Thoracic aorta (tissue), 2 donors: Measurements from ENCODE around the gene C19orf67. TPM values are rescaled to one million over a fixed set of nuclear protein-coding genes. Genes with fewer than 3 reads are reported as not detected.

Experiments
- ATAC-seq: fragments of 150-250 bp; one replicate; pipeline ENCODE4 v1.8.0; 2017; ENCODE audit warnings: low read depth; ENCODE audit not compliant: insufficient number of reproducible peaks, low FRiP score
- DNase-seq: peaks from one replicate; pipeline ENCODE4 v3.0.0-alpha.2; 2020; ENCODE audit warnings: low spot score
- H3K27ac ChIP-seq, 2 donors: fragments of 200-600 bp; sonication (generic); 1 replicate in 1 of 2; 2 replicates in 1 of 2; pipeline ENCODE4 v1.5.1; 2016; ENCODE audit warnings: mild to moderate bottlenecking in 2 of 2, moderate library complexity in 2 of 2
- H3K27me3 ChIP-seq: fragments of 200-600 bp; sonication (generic); replicated peaks from 2 replicates; pipeline ENCODE4 v1.6.0; 2016; ENCODE audit warnings: mild to moderate bottlenecking; ENCODE audit not compliant: insufficient read depth
- H3K36me3 ChIP-seq: fragments of 200-600 bp; sonication (generic); one replicate; pipeline ENCODE4 v1.5.1; 2016
- H3K4me1 ChIP-seq, 2 donors: fragments of 200-600 bp; sonication (generic); 1 replicate in 1 of 2; 2 replicates in 1 of 2; pipeline versions ENCODE4 v1.5.1 to v1.6.0; 2016; ENCODE audit warnings: low read depth in 2 of 2, mild to moderate bottlenecking in 1 of 2; ENCODE audit not compliant: control insufficient read depth in 1 of 2
- H3K4me3 ChIP-seq: fragments of 200-600 bp; sonication (generic); 2 replicates; pipeline ENCODE4 v1.5.1; 2016; ENCODE audit warnings: mild to moderate bottlenecking
- H3K9me3 ChIP-seq: fragments of 200-600 bp; sonication (generic); 2 replicates; pipeline ENCODE4 v1.5.1; 2016
- total RNA-seq, 2 donors: library from RNA; depleted of rRNA; stranded (reverse); fragments of >200 nt; gene quantifications; one replicate each; pipeline versions ENCODE4 v1.1.0 to v1.2.3, GENCODE V29; 2016
- TF ChIP-seq, protein P1 (sequence below): fragments of 200-600 bp; sonication (generic); IDR thresholded peaks from one replicate; pipeline ENCODE4 v1.5.1; 2019; ENCODE audit warnings: antibody characterized with exemption

Gene C19orf67
- total RNA-seq, 2 donors from 2014 or later = not detected

DNA sequence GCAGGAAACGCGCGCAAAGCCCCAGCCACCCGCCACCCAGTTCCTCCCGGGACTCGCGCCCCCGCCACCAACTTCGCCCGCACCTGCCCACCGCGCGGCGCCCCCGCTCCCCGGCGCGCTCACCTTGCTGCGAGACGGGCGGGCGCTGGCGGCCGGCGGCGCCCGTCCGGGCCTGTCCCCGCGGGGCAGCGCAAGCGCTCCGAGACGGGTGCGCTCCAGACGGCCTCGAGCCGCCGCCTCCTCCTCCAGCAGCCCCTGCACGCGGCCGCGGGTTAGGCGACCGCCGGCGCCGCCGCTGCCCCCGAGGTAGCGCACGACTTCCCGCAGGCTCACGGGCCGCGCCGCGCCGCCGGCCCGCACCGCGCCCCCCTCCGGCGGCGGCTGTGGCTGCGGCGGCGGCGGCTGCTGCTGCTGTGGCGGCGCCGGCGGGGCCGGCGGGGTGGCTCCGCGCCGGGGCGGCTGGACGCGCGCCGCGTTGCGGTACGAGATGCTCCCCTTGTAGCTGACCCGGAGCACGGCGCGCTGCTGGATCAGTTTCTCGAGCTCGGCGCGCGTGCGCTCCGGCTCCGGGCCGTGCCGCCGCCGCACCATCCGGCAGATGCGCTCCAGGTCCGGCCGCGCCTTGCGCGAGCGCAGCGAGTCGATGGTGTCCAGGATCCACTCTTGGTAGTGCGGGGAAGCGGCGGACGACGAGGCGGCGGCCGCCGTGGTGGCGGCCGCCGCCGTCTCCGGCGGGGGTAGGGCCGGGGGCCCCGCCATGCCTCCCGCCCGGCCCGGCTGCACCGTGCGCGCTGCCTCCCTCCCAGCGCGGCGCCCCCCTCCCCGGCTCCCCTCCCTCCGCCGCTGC lies 4.3 kb upstream of the C19orf67 start:
- TF ChIP-seq, protein P1, sequence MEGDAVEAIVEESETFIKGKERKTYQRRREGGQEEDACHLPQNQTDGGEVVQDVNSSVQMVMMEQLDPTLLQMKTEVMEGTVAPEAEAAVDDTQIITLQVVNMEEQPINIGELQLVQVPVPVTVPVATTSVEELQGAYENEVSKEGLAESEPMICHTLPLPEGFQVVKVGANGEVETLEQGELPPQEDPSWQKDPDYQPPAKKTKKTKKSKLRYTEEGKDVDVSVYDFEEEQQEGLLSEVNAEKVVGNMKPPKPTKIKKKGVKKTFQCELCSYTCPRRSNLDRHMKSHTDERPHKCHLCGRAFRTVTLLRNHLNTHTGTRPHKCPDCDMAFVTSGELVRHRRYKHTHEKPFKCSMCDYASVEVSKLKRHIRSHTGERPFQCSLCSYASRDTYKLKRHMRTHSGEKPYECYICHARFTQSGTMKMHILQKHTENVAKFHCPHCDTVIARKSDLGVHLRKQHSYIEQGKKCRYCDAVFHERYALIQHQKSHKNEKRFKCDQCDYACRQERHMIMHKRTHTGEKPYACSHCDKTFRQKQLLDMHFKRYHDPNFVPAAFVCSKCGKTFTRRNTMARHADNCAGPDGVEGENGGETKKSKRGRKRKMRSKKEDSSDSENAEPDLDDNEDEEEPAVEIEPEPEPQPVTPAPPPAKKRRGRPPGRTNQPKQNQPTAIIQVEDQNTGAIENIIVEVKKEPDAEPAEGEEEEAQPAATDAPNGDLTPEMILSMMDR = no peak
- peaks cover 11% of the 10 kb centered on the region for H3K36me3 ChIP-seq
- peak overlapping the region; percentile 75 for H3K4me3 ChIP-seq
- peaks cover 7% of the 10 kb centered on the region for H3K9me3 ChIP-seq
- H3K27ac ChIP-seq = peak overlapping the region; percentile 58 to 61
- H3K27me3 ChIP-seq = no peaks in the 10 kb centered on the region
- ATAC-seq = no peak
- H3K4me1 ChIP-seq = peaks cover 3 to 20% of the 10 kb centered on the region in 2 donors
- DNase-seq = no peak

DNA sequence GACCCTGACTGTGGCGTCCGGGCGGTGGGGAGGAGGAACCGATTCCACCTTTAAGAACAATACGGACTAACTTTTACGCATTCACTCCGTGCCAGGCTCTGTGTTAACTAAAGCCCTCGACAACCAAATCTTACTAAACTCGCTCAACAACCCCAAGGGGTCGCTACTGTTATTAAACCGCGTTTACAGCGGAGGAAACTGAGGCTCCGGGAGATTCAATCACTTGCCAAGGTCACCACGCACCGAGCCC lies 3.8 kb upstream of the C19orf67 start:
- Histone ChIP-seq H3K9me3 (peaks cover 7% of the 10 kb centered on the region), H3K27me3 (no peaks in the 10 kb centered on the region), H3K4me1 (peaks cover 3 to 20% of the 10 kb centered on the region in 2 donors), H3K36me3 (peaks cover 11% of the 10 kb centered on the region), H3K27ac (peak overlapping the region in 1 of 2 donors; percentile 38), H3K4me3 (peak overlapping the region; percentile 70)
- no peak for DNase-seq
- ATAC-seq = no peak
- TF ChIP-seq, protein P1 = no peak

DNA sequence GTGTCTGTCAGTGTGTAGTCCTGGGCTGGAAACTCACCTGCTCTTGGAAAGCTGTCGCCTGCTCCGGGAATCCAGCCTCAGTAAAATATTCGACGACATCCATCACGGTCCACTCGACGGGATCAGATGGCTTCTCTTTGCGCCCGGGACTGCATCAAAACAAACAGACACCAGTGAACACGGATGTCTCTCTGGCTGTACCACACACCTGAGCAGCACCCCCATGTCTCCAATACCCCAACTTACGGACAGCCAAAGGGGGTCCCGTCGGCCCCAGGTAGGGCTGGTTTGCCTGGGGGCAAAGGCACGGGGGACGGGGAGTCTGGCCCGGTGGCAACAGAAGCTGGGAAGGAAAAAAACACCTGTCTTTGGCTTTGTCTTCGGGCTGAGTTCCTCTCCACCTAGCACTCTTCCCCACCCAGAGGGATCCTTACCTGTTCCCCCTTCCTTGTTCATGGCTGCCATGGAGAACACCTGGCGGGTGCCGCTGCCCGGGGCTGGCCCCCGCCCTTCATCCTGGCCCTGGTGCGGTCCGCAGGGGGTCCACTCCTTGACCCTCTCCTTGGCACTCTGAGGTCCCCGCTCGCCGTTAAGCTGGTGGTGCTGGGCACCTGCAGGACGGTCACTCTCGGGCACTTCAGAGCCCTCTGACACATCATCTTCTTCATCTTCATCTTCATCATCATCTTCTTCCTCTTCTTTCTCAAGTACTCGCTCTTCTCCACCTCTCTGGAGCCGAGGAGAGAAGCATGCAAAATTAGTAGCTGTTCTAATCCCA lies 3.2 kb upstream of the C19orf67 start:
- H3K36me3 ChIP-seq = peaks cover 11% of the 10 kb centered on the region
- no peak overlapping the region for H3K27ac ChIP-seq
- DNase-seq = no peak
- peaks cover 7% of the 10 kb centered on the region for H3K9me3 ChIP-seq
- ATAC-seq = no peak
- no peaks in the 10 kb centered on the region for H3K27me3 ChIP-seq
- H3K4me3 ChIP-seq = peak overlapping the region; percentile 70
- H3K4me1 ChIP-seq = peaks cover 3 to 20% of the 10 kb centered on the region in 2 donors
- TF ChIP-seq, protein P1 = no peak

DNA sequence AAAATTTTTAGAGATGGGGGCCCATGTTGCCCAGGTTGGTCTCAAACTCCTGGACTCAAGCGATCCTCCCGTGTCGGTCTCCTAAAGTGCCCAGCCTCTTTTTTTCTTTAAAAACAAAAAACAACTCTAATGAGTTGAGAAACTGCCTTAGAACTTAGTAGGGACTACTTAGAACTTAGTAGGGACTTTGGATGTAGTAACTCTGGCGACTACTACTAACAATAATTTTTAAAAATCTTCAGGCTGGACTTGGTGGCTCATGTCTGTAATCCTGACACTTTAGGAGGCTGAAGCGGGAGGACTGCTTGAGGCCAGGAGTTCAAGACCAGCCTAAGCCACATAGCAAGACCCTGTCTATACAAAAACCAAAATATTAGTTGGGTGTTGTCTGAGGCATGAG lies 515 bp upstream of the C19orf67 start:
- no peaks in the 10 kb centered on the region for H3K27me3 ChIP-seq
- H3K4me3 ChIP-seq = no peak overlapping the region
- H3K9me3 ChIP-seq = no peaks in the 10 kb centered on the region
- ATAC-seq (no peak), DNase-seq (no peak)
- TF ChIP-seq, protein P1 = no peak
- H3K36me3 ChIP-seq = peaks cover 11% of the 10 kb centered on the region
- peaks cover 8 to 26% of the 10 kb centered on the region in 2 donors for H3K4me1 ChIP-seq
- H3K27ac ChIP-seq = no peak overlapping the region

DNA sequence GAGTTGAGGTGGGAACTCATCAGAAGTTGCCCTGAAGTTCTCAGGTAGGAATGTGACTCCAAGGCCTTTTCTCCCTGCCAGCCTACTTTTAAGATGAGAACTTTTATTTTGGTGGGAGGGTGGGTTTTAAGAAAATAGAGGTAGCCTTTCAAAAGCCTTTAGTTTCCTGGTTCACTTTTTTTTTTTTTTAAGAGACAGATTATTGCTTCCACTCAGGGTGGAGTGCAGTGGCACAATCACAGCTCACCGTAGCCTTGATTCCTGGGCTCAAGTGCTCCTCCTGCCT lies 3.0 kb downstream of the C19orf67 start:
- no peak for ATAC-seq
- H3K4me1 ChIP-seq = peaks cover 13 to 24% of the 10 kb centered on the region in 2 donors
- peak overlapping the region; percentile 82 for H3K4me3 ChIP-seq
- H3K27me3 ChIP-seq = no peaks in the 10 kb centered on the region
- TF ChIP-seq, protein P1 = no peak
- no peak for DNase-seq
- H3K36me3 ChIP-seq = no peaks in the 10 kb centered on the region
- H3K9me3 ChIP-seq = no peaks in the 10 kb centered on the region
- H3K27ac ChIP-seq = peak overlapping the region; percentile 79 to 87
